Gastrocnemius medialis (tissue), 4 donors: ENCODE results near the gene ATP6V1E1.

Source experiments
- POLR2A ChIP-seq, 2 donors: fragments of 450-650 bp; IDR thresholded peaks; one replicate each; pipeline ENCODE4 v1.6.1; 2017; ENCODE audit warnings: antibody characterized with exemption in 2 of 2, mild to moderate bottlenecking in 2 of 2, moderate library complexity in 2 of 2
- TF ChIP-seq, protein P1 (sequence below), 5 experiments: fragments of 450-650 bp in 3 of 5; fragments of 200-600 bp in 2 of 5; sonication (generic) in 2 of 5; IDR thresholded peaks in 4 of 5; conservative IDR thresholded peaks in 1 of 5; 1 replicate in 4 of 5; 2 replicates in 1 of 5; pipeline ENCODE4 v1.5.1; 2016 to 2019; ENCODE audit warnings: antibody characterized with exemption in 5 of 5, mild to moderate bottlenecking in 3 of 5, moderate library complexity in 3 of 5

- TF ChIP-seq, protein P1, sequence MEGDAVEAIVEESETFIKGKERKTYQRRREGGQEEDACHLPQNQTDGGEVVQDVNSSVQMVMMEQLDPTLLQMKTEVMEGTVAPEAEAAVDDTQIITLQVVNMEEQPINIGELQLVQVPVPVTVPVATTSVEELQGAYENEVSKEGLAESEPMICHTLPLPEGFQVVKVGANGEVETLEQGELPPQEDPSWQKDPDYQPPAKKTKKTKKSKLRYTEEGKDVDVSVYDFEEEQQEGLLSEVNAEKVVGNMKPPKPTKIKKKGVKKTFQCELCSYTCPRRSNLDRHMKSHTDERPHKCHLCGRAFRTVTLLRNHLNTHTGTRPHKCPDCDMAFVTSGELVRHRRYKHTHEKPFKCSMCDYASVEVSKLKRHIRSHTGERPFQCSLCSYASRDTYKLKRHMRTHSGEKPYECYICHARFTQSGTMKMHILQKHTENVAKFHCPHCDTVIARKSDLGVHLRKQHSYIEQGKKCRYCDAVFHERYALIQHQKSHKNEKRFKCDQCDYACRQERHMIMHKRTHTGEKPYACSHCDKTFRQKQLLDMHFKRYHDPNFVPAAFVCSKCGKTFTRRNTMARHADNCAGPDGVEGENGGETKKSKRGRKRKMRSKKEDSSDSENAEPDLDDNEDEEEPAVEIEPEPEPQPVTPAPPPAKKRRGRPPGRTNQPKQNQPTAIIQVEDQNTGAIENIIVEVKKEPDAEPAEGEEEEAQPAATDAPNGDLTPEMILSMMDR (IDR thresholded peaks at IDR 0.05 in 4 of 5, conservative IDR thresholded peaks at IDR 0.05 in 1 of 5): no peak
- TF ChIP-seq POLR2A (IDR thresholded peaks at IDR 0.05): no peak
Measured at GRCh38 chr22:17637490-17638181, 9.1 kb upstream of the ATP6V1E1 start.
